GM12874 (cell line): ENCODE data around the gene GLP2R.

Experiments
- CTCF ChIP-seq: IDR thresholded peaks from 2 replicates; pipeline ENCODE4 v1.5.1; 2011; ENCODE audit warnings: low read depth, mild to moderate bottlenecking, control low read depth, low read length, moderate library complexity; ENCODE audit not compliant: insufficient read depth

The GLP2R gene

GRCh38 chr17:9790889-9791876 is 34.5 kb upstream of the GLP2R start, which contains the start of gene DHRS7C:
Gene DHRS7C (minus strand): TSS chr17:9791592. CDS start chr17:9791284, 308 bp downstream.
- TF ChIP-seq CTCF = no peak

- no peak for TF ChIP-seq CTCF
Measured at GRCh38 chr17:9792181-9792840, 33.4 kb upstream of the GLP2R start.

GRCh38 chr17:9798008-9798407 is 27.7 kb upstream of the GLP2R start:
- no peak for TF ChIP-seq CTCF

GRCh38 chr17:9798724-9799123 is 27.0 kb upstream of the GLP2R start:
- no peak for TF ChIP-seq CTCF

- no peak for TF ChIP-seq CTCF
Measured at GRCh38 chr17:9801505-9801904, 24.2 kb upstream of the GLP2R start.

GRCh38 chr17:9802294-9802693 is 23.4 kb upstream of the GLP2R start:
- no peak for TF ChIP-seq CTCF

GRCh38 chr17:9802697-9803096 is 23.0 kb upstream of the GLP2R start:
- no peak for TF ChIP-seq CTCF
